Fibroblast of villous mesenchyme (primary cell): ENCODE measurements around the gene ADAMTS2. TPM values are rescaled to one million over a fixed set of nuclear protein-coding genes. Genes with fewer than 3 reads are reported as not detected.

Experiments used
- DNase-seq: peaks from one replicate; pipeline ENCODE4 v3.0.0-alpha.2; 2010; ENCODE audit warnings: low read depth
- H3K4me3 ChIP-seq: 2 replicates; pipeline ENCODE4 v1.5.1; 2011; ENCODE audit warnings: low read depth, mild to moderate bottlenecking, low read length
- total RNA-seq: library from RNA; depleted of rRNA; stranded (reverse); fragments of >200 nt; gene quantifications from 2 replicates; pipeline ENCODE4 v1.2.3, GENCODE V29; 2012
- TF ChIP-seq, protein P1 (sequence below): IDR thresholded peaks from 2 replicates; pipeline ENCODE4 v1.5.1; 2012; ENCODE audit warnings: low read depth, mild to moderate bottlenecking, low read length; ENCODE audit not compliant: insufficient read depth

Gene ADAMTS2
- total RNA-seq, 1 donor, result 30.2 TPM

DNA sequence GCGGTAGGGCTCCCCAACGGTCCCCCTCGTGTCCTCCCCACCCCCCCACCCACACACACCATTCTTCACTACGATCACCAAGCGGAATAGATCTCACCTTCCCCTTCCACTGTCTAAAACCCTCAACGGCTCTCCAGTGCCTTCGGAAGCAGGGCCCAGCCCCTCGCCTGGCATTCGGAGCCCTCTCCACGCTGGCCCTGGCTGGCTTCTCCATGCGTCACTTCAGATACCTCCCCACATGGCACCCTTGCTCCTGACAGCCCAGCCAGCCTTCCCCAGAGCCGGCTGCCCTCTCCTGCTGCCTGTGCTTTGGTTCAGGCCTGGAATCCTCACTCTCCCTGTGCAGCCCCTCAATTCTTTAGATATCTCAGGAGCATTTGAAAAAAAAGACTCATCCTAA, 158.5 kb downstream of the ADAMTS2 start:
- TF ChIP-seq, protein P1, sequence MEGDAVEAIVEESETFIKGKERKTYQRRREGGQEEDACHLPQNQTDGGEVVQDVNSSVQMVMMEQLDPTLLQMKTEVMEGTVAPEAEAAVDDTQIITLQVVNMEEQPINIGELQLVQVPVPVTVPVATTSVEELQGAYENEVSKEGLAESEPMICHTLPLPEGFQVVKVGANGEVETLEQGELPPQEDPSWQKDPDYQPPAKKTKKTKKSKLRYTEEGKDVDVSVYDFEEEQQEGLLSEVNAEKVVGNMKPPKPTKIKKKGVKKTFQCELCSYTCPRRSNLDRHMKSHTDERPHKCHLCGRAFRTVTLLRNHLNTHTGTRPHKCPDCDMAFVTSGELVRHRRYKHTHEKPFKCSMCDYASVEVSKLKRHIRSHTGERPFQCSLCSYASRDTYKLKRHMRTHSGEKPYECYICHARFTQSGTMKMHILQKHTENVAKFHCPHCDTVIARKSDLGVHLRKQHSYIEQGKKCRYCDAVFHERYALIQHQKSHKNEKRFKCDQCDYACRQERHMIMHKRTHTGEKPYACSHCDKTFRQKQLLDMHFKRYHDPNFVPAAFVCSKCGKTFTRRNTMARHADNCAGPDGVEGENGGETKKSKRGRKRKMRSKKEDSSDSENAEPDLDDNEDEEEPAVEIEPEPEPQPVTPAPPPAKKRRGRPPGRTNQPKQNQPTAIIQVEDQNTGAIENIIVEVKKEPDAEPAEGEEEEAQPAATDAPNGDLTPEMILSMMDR, result no peak
- no peak for DNase-seq
- no peak overlapping the region for H3K4me3 ChIP-seq

DNA sequence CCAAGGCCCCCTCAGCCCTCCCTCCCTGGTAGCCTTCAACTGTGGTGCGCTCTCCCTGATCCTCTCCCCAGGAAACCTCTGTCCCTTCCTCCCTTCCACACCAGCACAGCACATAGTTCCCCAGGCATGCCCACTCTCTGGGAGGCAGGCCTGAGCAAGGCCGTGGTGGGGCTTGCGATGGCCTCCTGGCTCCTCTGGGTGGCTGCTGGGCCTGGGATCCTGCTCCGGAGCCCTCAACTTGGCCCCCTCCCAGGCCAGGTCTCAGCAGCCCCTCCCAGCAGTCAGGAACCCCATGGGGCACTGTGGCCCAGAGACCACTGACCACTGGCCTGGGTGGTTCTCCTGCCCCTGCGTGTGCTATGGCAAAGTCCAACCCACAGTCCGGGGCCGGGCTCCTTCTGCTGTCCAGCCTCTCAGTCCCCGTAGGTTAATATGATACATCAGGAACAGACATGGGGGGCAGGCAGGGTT, 159.3 kb downstream of the ADAMTS2 start:
- TF ChIP-seq, protein P1, result no peak
- no peak for DNase-seq
- H3K4me3 ChIP-seq, result no peak overlapping the region

DNA sequence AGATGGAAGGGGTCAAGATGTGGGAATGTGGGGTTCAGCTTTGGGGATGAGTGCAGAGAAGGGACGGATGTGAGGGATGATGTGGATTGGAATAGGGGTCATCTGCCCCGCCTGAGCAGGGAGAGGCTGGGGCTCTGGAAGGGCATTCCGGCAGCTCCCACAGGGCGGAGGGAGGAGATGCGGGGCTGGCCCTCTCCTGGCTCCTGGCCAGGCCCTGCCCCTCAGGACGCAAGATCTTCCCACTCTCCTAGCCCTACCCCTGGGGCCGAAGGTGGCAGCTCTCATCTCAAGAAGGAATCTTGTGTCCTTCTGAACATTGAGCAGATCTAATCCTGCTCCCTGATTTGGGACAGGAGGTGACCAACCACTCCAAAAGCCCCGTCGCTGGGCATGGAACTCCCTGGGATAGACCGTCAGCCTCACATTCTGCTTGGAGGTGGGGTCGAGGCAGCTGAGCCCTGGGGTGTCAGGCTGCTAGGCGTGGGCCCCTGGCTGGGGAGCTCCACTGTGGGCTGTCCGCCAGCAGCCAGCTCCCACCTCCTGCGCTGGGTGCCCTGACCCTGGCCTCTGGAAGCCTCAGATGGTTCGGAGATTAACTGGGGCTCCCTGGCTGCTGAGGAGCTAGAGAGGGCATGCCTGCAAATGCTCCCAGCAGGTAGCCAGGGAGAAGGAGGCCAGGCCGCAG, 159.9 kb downstream of the ADAMTS2 start:
- TF ChIP-seq, protein P1, result no peak
- H3K4me3 ChIP-seq, result no peak overlapping the region
- no peak for DNase-seq

DNA sequence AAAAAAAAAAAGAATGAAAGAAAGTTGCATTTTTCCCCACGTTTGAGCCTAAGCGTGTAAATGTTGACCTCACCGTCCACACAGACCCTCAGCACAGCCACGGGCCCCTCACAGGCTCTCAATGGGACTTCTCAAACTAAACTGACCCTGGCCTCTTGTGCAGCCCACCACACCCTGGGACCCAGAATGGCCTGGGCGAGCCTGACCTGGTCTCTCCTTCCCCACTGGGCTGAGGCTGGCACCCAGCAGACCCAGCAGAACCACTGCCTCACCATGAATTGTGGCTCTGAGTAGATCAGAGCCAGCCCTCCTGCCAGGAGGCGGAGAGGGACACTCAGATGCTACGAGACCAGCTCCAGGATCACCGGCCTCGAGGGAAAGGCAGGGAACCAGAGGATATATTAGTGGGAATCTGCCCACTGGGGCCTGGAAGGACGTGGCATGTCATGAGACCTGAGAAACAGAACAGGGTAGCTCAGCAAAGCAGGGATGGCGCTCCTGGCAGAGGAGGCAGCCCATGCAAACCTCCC, 160.7 kb downstream of the ADAMTS2 start:
- DNase-seq, result no peak
- TF ChIP-seq, protein P1, result no peak
- no peak overlapping the region for H3K4me3 ChIP-seq

DNA sequence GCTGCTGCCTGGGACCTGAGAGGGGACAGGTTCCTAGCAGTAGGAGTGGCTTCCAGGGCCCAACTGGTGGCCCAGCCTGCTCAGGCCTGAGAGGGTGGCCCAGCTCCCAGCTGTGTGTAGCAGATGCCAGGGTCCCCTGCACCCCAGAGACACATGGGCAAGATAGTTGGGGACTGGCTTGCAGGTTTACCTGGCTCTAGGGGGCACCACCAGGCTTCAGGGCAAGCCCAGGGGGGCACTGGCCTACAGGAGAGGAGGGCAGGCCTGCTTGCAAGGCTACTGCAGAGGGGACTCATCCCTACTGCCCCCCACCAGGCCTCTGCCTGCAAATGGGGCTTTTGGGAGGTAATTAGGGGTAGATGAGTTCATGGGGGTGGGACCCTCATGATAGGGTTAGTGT, 161.8 kb downstream of the ADAMTS2 start:
- H3K4me3 ChIP-seq, result no peak overlapping the region
- TF ChIP-seq, protein P1, result no peak
- DNase-seq, result no peak

DNA sequence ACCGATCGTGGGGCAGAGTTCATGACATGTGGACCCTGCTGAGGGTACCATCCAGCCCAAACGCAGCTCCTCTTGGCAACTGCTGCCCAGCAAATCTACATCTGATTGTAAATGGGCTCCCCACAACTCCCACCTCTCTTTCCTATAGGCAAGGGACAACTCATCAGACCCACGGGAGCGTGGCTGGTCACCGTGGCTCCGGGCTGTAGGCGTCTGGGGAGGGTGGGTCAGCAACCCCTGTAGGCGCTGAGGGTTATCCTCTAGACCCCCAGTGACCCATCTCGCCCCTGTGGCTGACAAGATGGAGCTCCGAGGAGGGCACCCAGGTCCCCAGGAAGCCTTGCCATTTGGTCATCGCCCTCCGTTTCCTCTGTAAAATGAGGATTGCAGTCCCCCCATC, 162.7 kb downstream of the ADAMTS2 start:
- DNase-seq, result no peak
- TF ChIP-seq, protein P1, result no peak
- H3K4me3 ChIP-seq, result no peak overlapping the region
